GM18519 (cell line): ENCODE data around the gene SHISA5.
"Not testable (repeated sequence)": the region's sequence is repeated elsewhere in the genome, so short reads cannot be mapped to it uniquely, and the experiment has no call there.

Experiments used
- ATAC-seq: cut with Tn5 transposase; IDR thresholded peaks from one replicate; pipeline ENCODE4 v1.9.1; 2021; ENCODE audit warnings: mild to moderate bottlenecking, moderate library complexity; ENCODE audit not compliant: unreplicated experiment, low FRiP score

SHISA5 gene

DNA sequence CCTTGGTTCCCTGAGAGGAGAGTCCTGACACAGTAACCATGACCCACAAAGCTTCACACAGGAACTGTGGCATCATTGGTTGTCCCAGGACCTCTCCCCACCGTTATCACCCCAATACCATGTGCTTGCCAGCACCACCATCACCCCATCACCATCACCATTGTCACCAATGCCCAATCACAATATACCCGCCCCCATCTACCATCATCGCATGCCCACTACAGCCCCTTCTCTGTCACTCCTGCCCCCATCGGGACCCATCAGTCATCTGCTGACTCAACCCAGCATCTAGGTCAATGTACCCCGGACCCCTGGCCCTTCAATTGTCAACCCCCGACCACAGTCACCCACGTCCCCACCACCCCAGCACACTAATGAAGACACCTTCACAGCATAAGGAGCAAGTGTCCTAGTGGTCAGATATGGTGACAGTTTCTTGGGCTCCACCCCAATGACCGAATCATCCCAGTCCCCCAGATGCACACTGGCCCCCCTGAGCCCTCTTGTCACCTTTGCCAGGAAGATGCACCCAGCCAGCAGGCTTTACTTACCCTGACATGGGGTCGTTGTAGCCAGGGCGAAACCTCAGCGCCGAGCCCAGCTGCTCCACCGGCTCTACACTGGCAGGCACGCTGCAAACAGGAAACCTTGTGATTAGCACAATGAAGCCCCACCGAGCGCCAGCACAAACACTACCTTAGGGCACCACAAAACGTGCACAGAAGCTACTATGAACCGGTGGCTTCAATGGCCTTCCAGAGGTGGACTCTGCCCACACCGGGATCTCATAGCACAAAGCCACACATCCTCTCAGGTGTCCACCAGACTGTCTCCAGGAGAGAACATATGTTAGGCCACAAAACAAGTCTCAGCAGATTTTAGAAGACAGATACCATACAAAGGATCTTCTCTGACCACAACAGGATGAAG is 25.1 kb downstream of the SHISA5 start:
- no peak for ATAC-seq

GRCh38 chr3:48477959-48478520 is 25.9 kb downstream of the SHISA5 start:
- ATAC-seq: no peak

DNA sequence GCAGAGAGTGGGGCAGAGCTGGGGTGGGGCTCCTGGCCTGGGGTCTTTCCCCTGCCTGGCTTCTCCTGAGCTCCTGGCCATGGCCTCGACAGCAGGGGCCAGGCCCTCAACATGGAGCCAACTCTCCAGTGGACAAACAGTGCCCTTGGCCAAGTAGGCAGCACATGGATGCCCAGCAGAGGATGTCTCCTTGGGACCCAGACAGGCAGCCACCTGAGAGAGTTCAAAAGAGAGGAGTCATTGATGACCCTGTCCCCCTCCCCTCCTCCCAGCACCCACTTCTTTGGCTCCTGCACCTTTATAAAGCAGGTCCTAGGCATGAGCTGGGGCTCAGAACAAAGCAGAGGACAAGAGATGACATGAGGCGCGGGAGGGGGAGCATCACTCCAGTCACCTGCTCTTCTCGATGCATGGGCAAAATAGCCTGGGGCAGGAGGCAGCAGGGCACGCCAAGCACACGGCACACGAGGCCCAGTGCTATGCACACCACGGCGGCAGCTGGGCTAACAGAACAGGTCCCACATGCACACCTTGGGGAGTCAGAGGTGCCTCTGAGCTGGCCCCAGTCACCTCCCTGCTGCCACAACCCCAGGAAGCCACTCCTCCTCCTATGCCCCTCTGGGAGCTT is 27.4 kb downstream of the SHISA5 start:
- no peak for ATAC-seq

DNA sequence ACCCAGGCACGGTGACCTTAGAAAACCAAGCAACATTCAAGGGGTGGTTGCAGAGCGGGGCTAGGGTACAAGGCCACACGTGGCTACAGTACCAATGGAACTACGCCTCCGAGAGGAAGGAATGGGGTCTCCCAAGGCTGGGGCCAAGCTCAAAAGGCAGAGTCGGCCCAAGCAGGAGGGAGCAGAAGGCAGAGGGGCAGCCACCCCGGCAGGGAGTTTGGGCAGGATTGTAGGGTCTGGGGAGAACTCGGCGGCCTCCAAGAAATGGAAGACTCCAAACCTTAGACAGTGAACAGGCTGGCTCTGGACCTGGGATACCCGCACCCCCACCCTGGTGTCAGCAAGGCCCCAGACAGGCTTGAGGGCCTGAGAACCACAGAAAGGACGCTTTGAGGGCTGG is 28.8 kb downstream of the SHISA5 start:
- no peak for ATAC-seq

DNA sequence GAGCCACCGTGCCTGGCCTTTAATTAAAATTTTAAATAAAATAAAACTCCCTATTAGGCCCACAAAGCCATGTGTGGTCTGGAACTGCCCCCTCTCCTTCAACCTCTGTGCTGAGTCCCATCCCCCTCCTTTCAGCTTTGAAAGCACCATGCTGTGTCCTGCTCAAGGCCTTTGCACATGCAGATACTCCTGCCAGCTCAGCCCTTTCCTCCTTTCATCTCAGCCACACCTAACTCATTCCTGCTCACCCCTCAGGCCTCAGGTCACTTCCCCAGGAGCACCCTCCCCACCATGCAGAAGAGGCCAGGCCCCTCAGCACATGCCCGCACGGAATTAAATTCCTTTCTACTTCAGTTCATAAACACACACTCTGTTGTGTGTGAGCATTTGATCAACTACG is 29.4 kb downstream of the SHISA5 start:
- ATAC-seq: no peak

- not testable (repeated sequence) for ATAC-seq
These were observed 29.9 kb downstream of the SHISA5 start for GRCh38 chr3:48474031-48474430.

GRCh38 chr3:48473617-48473952 is 30.4 kb downstream of the SHISA5 start:
- no peak for ATAC-seq

DNA sequence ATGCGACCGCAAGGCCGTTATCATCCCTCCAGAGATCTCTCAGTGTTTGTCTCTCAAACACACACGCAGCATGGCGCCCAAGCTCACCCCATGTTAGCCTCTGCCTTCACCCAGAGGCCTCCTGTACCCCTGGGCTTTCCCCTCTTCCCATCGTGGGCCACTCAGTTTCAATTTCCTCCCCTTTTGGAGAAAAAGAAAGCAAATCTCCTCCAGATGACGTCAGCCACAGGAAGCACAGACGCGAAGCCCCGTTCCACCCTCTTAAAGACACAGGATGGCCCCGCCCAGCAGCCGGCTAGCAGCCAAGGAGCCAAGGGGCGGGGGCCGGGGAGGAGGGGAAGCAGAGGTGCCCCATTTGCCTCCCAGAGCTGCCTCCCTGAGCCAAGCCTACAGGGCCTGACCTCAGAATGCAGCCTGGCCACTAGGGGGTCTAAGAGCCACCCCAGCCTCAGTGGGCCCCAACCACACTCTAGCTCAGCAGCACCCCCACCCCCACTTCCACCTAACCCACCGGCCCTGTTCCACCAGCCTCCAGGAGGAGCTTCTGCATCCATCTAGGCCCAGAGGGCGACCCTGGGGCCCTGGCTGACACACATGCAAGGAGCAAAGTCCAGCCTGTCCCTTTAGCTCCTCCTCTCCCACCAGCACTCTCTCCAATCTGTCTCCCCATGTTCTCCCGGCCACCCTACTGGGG is 30.9 kb downstream of the SHISA5 start:
- ATAC-seq: no peak

DNA sequence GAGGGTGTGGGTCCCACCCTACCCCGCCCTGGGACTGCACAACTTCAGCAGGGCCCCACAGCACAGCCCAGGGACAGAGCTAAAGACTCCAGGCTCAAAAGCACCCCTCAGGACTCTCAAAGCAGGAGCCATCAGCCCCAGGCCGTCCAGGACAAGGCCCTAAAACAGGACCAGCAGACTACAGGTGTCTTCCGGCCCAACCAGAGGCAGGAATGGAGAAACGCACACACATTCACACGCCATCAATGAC is 31.4 kb downstream of the SHISA5 start:
- no peak for ATAC-seq

GRCh38 chr3:48470286-48470685 is 33.7 kb downstream of the SHISA5 start:
- ATAC-seq: no peak

- ATAC-seq: no peak
These were observed 34.7 kb downstream of the SHISA5 start for GRCh38 chr3:48469046-48469915.

DNA sequence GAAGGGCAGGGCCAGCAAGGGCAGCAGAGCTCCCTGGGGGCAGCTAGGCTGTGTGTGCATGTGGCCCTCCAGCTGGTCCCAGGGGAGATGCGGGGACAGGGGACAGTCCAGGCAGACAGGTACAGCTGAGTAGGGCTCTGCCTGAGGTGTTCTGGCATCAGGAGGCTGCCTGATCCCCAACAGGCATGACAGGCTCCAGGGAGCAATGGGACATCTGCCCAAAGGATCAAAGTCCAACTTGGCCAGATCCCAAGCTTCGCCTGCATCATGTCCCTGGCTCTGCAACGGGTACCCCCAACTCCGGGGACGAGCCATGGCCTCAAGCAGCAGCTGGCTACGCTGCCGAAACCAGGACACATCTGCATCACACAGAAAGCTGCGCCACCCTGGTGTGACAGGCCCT is 35.6 kb downstream of the SHISA5 start:
- no peak for ATAC-seq

- no peak for ATAC-seq
These were observed 36.3 kb downstream of the SHISA5 start for GRCh38 chr3:48467473-48468267.

DNA sequence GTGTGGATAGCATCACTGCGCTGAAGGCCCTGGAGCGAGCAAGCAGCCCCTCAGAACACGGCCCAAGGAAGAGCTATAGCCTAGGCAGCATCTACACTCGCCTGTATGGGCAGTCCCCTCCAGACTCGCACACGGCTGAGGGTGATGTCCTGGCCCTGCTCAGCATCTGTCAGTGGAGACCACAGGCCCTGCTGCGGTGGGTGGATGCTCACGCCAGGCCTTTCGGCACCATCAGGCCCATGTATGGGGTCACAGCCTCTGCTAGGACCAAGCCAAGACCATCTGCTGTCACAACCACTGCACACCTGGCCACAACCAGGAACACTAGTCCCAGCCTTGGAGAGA is 36.9 kb downstream of the SHISA5 start:
- no peak for ATAC-seq

- no peak for ATAC-seq
These were observed 37.4 kb downstream of the SHISA5 start for GRCh38 chr3:48466386-48467109.

DNA sequence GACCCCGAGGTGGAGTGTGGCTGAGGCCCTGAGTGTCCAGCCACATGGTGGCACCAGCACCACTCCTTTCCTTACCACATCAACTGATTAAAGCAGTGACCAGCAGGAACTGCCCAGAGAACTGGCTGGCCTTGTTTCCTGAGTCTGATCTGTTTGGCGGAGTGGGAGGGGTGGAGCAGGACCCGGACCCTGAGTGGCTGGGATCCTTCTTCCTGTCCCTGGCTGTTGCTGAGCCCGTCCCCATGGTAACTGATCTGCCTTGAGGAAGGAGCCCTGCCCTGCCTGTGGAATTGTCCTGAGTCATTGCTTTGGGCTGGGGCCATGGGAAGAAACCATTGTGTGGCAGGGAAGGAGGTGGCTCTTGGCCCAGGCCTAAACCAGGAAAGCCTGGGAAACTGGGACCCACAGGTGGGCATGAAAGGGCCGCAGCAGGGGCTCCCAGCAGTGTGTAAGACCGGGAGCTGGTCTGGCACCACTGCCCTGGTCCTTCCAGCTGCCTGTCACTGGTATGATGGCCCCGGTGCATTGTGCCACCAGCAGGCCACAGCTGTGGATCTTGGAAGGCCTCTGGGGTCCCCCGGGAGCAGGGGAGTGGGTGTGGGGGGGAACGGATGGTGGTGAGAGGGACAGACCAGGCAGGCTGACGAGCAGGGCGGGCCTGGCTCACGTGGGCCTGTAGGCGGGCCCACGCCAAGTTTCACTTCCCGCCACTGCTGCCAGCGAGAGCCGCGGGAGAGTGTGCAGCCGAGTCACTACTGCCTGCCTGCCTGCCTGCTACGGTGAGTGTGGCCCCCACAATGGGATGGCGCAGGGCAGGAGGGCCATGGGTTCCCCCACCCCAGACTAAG is 38.2 kb downstream of the SHISA5 start:
- peak; percentile 56 for ATAC-seq

DNA sequence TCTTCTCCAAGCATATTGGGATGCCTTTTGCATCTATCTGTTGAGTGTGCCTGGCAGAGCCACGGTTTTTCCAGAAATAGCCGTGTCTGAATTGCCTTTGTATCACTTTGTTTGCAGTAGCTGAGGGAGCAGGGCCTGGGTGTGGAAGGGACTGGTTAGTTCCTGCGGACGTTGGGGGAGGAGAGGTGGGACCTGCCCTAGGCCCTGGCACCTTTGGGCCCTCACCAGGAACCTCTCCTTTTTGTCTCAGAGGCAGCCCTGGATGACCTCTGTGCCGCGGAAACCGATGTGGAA is 38.8 kb downstream of the SHISA5 start:
- no peak for ATAC-seq

- ATAC-seq: no peak
These were observed 39.2 kb downstream of the SHISA5 start for GRCh38 chr3:48464713-48465221.
